Trophoblast cell (in vitro differentiated cells and primary cell): ENCODE measurements around the gene NET1.
A peak's percentile ranks its signal among the peaks of the same experiment; 100 is the strongest.

Experiments used
- DNase-seq, 2 donors: peaks; one replicate each; pipeline ENCODE4 v3.0.0-alpha.2; 2016
- H2AFZ ChIP-seq: 2 replicates; pipeline ENCODE4 v1.6.1; 2013; ENCODE audit warnings: low read length, moderate library complexity, mild to moderate bottlenecking; ENCODE audit not compliant: insufficient read depth, poor library complexity
- H2AK5ac ChIP-seq: 2 replicates; pipeline ENCODE4 v1.6.1; 2013; ENCODE audit warnings: mild to moderate bottlenecking, low read length
- H2BK120ac ChIP-seq: 2 replicates; pipeline ENCODE4 v1.6.1; 2013; ENCODE audit warnings: low read length, mild to moderate bottlenecking, moderate library complexity; ENCODE audit not compliant: insufficient read depth, poor library complexity
- H2BK12ac ChIP-seq: 2 replicates; pipeline ENCODE4 v1.6.1; 2013; ENCODE audit warnings: mild to moderate bottlenecking, low read length, moderate library complexity
- H2BK5ac ChIP-seq: 2 replicates; pipeline ENCODE4 v1.6.1; 2013; ENCODE audit warnings: low read length, low read depth, moderate library complexity, mild to moderate bottlenecking; ENCODE audit not compliant: poor library complexity
- H3K14ac ChIP-seq: 2 replicates; pipeline ENCODE4 v1.6.1; 2013; ENCODE audit warnings: mild to moderate bottlenecking, low read length
- H3K18ac ChIP-seq: 2 replicates; pipeline ENCODE4 v1.6.1; 2013; ENCODE audit warnings: mild to moderate bottlenecking, low read length
- H3K23ac ChIP-seq: 2 replicates; pipeline ENCODE4 v1.6.1; 2013; ENCODE audit warnings: low read length
- H3K27ac ChIP-seq: 2 replicates; pipeline ENCODE4 v1.5.1; 2013; ENCODE audit warnings: low read depth, mild to moderate bottlenecking, inconsistent platforms, low read length, moderate library complexity
- H3K27me3 ChIP-seq: 2 replicates; pipeline ENCODE4 v1.6.1; 2013; ENCODE audit warnings: inconsistent platforms, mild to moderate bottlenecking, low read length, moderate library complexity; ENCODE audit not compliant: insufficient read depth
- H3K36me3 ChIP-seq, 2 experiments: 1 replicate in 1 of 2; 2 replicates in 1 of 2; pipeline ENCODE4 v1.6.1; 2013; ENCODE audit warnings: low read length in 2 of 2, mild to moderate bottlenecking in 2 of 2, moderate library complexity in 1 of 2; ENCODE audit not compliant: insufficient read depth in 2 of 2, control insufficient read depth in 1 of 2
- H3K4ac ChIP-seq: 2 replicates; pipeline ENCODE4 v1.6.1; 2013; ENCODE audit warnings: low read depth, mild to moderate bottlenecking, low read length, moderate library complexity
- H3K4me1 ChIP-seq, 2 experiments: 1 replicate in 1 of 2; 2 replicates in 1 of 2; pipeline ENCODE4 v1.6.1; 2013; ENCODE audit warnings: low read length in 2 of 2, mild to moderate bottlenecking in 2 of 2, moderate library complexity in 1 of 2; ENCODE audit not compliant: insufficient read depth in 2 of 2, control insufficient read depth in 1 of 2
- H3K4me2 ChIP-seq: 2 replicates; pipeline ENCODE4 v1.6.1; 2013; ENCODE audit warnings: inconsistent platforms, mild to moderate bottlenecking, low read length, moderate library complexity
- H3K4me3 ChIP-seq: 2 replicates; pipeline ENCODE4 v1.5.1; 2013; ENCODE audit warnings: mild to moderate bottlenecking, low read depth, low read length, inconsistent platforms
- H3K79me1 ChIP-seq: one replicate; pipeline ENCODE4 v1.6.1; 2013; ENCODE audit warnings: low read length
- H3K79me2 ChIP-seq: 2 replicates; pipeline ENCODE4 v1.6.1; 2013; ENCODE audit warnings: low read length, mild to moderate bottlenecking; ENCODE audit not compliant: control insufficient read depth, insufficient read depth, poor library complexity
- H3K9ac ChIP-seq: 2 replicates; pipeline ENCODE4 v1.6.1; 2013; ENCODE audit warnings: mild to moderate bottlenecking, low read length
- H3K9me3 ChIP-seq: 2 replicates; pipeline ENCODE4 v1.6.1; 2013; ENCODE audit warnings: low read depth, mild to moderate bottlenecking, control low read depth, inconsistent platforms, low read length; ENCODE audit not compliant: insufficient read depth
- H4K12ac ChIP-seq: 2 replicates; pipeline ENCODE4 v1.6.1; 2013; ENCODE audit warnings: low read depth, mild to moderate bottlenecking, low read length, moderate library complexity
- H4K8ac ChIP-seq: 2 replicates; pipeline ENCODE4 v1.6.1; 2013; ENCODE audit warnings: low read depth, mild to moderate bottlenecking, low read length, moderate library complexity
- H4K91ac ChIP-seq: one replicate; pipeline ENCODE4 v1.6.1; 2013; ENCODE audit warnings: low read depth, mild to moderate bottlenecking, low read length, moderate library complexity
- WGBS: extraction: QIAGEN DNeasy Blood & Tissue Kit; methylation state at CpG from one replicate; pipeline ENCODE4 v1.1.7; 2013; ENCODE audit warnings: missing lambda C conversion rate; ENCODE audit not compliant: insufficient read length, insufficient coverage; ENCODE audit errors: extremely low coverage; 5-methylcytosine and 5-hydroxymethylcytosine counted together

NET1 gene

GRCh38 chr10:5482016-5482415 lies 69.7 kb downstream of the NET1 start:
- Histone ChIP-seq H3K4me1 (peaks cover 11 to 12% of the 10 kb centered on the region in 2 experiments), H3K9me3 (no peaks in the 10 kb centered on the region), H3K27me3 (no peaks in the 10 kb centered on the region), H3K36me3 (no peaks in the 10 kb centered on the region), H4K8ac (no peak overlapping the region), H2BK120ac (no peak overlapping the region), H3K4me3 (no peak overlapping the region), H3K79me2 (no peaks in the 10 kb centered on the region), H3K9ac (no peak overlapping the region), H2AK5ac (no peak overlapping the region), H3K14ac (peak overlapping the region; percentile 29), H3K18ac (no peak overlapping the region), H3K79me1 (peaks cover 34% of the 10 kb centered on the region), H2AFZ (no peak overlapping the region), H3K4me2 (no peak overlapping the region), H3K23ac (no peak overlapping the region), H2BK12ac (peak overlapping the region; percentile 7), H2BK5ac (no peak overlapping the region), H4K12ac (no peak overlapping the region), H3K27ac (no peak overlapping the region), H3K4ac (no peak overlapping the region), H4K91ac (peak overlapping the region; percentile 71)
- WGBS: no CpG with 5 or more reads among the region's 9 CpGs
- no peak for DNase-seq

DNA sequence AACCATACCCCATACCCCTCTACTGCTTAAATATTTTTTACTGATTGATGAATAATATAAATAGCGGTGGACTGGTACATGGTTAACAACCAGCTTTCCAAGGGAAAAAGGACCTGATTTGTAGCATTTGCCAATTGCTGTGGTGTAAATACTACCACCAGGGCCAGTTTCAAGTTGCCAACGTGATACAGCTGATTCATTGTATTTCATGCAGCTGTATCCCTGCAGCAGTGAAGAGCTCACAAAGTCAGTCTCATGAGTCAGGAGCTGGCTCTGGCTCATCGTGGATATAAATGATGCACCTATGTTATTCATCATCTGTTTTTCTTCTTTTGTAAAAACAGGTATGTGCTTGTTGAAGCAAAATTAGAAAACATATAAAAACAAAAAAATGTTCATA lies 71.8 kb downstream of the NET1 start:
- Histone ChIP-seq H2AK5ac (no peak overlapping the region), H3K36me3 (no peaks in the 10 kb centered on the region), H3K18ac (no peak overlapping the region), H3K4me3 (no peak overlapping the region), H2AFZ (no peak overlapping the region), H2BK12ac (no peak overlapping the region), H3K27ac (no peak overlapping the region), H4K91ac (no peak overlapping the region), H3K27me3 (no peaks in the 10 kb centered on the region), H3K9me3 (no peaks in the 10 kb centered on the region), H4K8ac (no peak overlapping the region), H2BK5ac (no peak overlapping the region), H3K9ac (no peak overlapping the region), H3K4ac (no peak overlapping the region), H3K4me1 (peaks cover 10 to 13% of the 10 kb centered on the region in 2 experiments), H3K79me1 (peaks cover 25% of the 10 kb centered on the region), H3K14ac (no peak overlapping the region), H2BK120ac (no peak overlapping the region), H3K23ac (no peak overlapping the region), H4K12ac (no peak overlapping the region), H3K4me2 (no peak overlapping the region), H3K79me2 (no peaks in the 10 kb centered on the region)
- no CpG with 5 or more reads among the region's 3 CpGs for WGBS
- DNase-seq: no peak

GRCh38 chr10:5485290-5485689 lies 72.9 kb downstream of the NET1 start:
- no peak overlapping the region for H4K91ac ChIP-seq
- peaks cover 21% of the 10 kb centered on the region for H3K79me1 ChIP-seq
- no peak overlapping the region for H3K4ac ChIP-seq
- no peaks in the 10 kb centered on the region for H3K9me3 ChIP-seq
- H3K4me3 ChIP-seq: no peak overlapping the region
- WGBS: no CpG with 5 or more reads among the region's 14 CpGs
- H3K18ac ChIP-seq: no peak overlapping the region
- no peaks in the 10 kb centered on the region for H3K27me3 ChIP-seq
- H2AFZ ChIP-seq: no peak overlapping the region
- no peak for DNase-seq
- H2AK5ac ChIP-seq: no peak overlapping the region
- H2BK12ac ChIP-seq: no peak overlapping the region
- H3K27ac ChIP-seq: no peak overlapping the region
- no peak overlapping the region for H2BK120ac ChIP-seq
- no peak overlapping the region for H3K9ac ChIP-seq
- no peaks in the 10 kb centered on the region for H3K79me2 ChIP-seq
- no peak overlapping the region for H3K14ac ChIP-seq
- no peak overlapping the region for H3K23ac ChIP-seq
- no peak overlapping the region for H4K8ac ChIP-seq
- H3K4me1 ChIP-seq: peaks cover 10 to 12% of the 10 kb centered on the region in 2 experiments
- no peak overlapping the region for H3K4me2 ChIP-seq
- no peak overlapping the region for H4K12ac ChIP-seq
- no peaks in the 10 kb centered on the region for H3K36me3 ChIP-seq
- no peak overlapping the region for H2BK5ac ChIP-seq

GRCh38 chr10:5485948-5486852 lies 73.8 kb downstream of the NET1 start:
- Histone ChIP-seq H3K4me3 (no peak overlapping the region), H2BK120ac (peak overlapping the region; percentile 29), H3K4ac (no peak overlapping the region), H3K79me2 (no peaks in the 10 kb centered on the region), H2BK5ac (no peak overlapping the region), H3K9me3 (no peaks in the 10 kb centered on the region), H3K4me1 (peaks cover 9 to 12% of the 10 kb centered on the region in 2 experiments), H3K79me1 (peaks cover 20% of the 10 kb centered on the region), H3K14ac (peak overlapping the region; percentile 46), H2AK5ac (peak overlapping the region; percentile 48), H4K12ac (no peak overlapping the region), H2AFZ (no peak overlapping the region), H3K18ac (no peak overlapping the region), H3K36me3 (no peaks in the 10 kb centered on the region), H3K27me3 (no peaks in the 10 kb centered on the region), H3K9ac (no peak overlapping the region), H4K91ac (peak overlapping the region; percentile 53), H3K23ac (no peak overlapping the region), H3K4me2 (no peak overlapping the region), H3K27ac (no peak overlapping the region), H4K8ac (peak overlapping the region; percentile 26), H2BK12ac (peak overlapping the region; percentile 63)
- no peak for DNase-seq
- WGBS: no CpG with 5 or more reads among the region's 13 CpGs
